Cerebellar nuclear complex (tissue), 1 donor: ENCODE measurements around the gene FNIP2.

Experiments used
- DNase-seq, 2 experiments: peaks; one replicate each; lab custom pipeline; 2025; lab: John Stamatoyannopoulos, UW

FNIP2 gene

DNA sequence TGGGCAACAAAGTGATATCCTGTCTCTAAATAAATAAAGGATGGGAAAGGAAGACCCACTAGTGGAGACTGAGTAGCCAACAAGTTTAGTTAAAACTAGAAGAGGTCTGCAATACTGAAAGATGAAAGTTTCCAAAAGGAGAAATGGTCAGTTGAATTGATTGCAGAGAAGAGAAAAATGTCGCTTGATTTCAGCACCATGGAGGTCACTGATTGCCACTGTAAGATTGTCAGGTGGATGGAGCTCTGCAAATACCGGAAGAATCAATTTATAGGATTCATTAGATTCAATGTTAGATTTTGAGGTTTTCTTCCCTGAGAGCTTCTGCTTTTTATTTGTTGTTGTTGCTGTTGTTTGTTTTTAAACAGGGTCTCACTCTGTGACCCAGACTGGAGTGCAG is 5.4 kb upstream of the FNIP2 start:
- DNase-seq = no peak

- no peak for DNase-seq
Observed at GRCh38 chr4:158766434-158767044, 2.3 kb upstream of the FNIP2 start.

DNA sequence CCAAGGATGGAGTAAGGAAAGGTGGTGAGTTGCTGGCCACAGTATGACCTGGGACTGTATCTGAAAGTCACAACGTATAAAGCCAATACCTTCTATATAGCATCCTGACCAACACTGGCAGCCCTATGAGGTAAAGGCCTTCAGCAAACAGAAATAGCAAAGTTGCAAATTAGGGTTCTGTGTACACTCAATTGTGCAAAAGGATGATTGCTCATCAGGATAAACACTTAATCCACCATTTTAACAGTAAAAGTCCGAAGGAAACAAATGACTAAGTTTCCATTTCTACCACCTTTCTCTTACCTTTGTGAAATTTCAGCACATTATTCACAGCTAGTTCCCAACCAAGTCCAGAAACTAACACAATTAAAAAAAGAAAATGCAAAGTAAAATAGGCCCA is 1.4 kb upstream of the FNIP2 start:
- DNase-seq = no peak

DNA sequence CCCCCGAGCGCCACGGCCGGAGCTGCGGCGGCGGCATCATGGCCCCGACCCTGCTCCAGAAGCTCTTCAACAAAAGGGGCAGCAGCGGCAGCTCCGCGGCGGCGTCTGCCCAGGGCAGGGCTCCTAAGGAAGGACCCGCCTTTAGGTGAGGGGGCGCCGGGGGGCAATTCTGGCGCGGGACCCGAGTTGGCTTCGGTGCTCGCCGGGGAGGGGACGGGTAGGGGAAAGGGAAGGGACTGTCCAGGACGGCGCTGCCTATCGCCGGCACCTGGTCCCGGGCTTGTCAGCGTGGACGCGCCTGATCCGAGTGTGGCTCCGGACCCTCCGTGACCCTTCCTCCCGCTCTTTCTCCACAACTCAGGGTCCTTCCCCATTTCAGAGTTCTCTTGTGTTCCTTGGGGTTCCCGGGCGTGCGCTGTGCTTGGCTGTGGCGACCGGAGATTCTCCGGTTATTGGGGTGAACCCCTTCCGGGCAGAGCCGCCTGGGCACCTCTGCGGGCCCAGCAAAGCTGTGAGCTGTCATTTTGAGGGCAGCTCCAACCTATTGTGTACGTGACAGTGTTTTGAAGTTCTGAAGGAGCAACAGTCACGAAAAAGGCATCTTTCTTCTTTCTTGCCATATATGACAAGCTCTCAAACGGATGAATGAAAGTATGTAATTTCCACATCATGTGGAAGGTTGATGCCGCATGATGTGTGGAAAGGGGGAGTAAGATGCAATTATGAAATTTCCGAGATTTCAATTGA is 522 bp downstream of the FNIP2 start:
- DNase-seq = no peak

GRCh38 chr4:158770671-158771070 is 1.8 kb downstream of the FNIP2 start:
- DNase-seq = no peak

GRCh38 chr4:158771776-158772175 is 3.0 kb downstream of the FNIP2 start:
- no peak for DNase-seq

- no peak for DNase-seq
Observed at GRCh38 chr4:158775091-158775651, 6.3 kb downstream of the FNIP2 start.

GRCh38 chr4:158776106-158776505 is 7.3 kb downstream of the FNIP2 start:
- no peak for DNase-seq

GRCh38 chr4:158777423-158778155 is 8.8 kb downstream of the FNIP2 start:
- no peak for DNase-seq

DNA sequence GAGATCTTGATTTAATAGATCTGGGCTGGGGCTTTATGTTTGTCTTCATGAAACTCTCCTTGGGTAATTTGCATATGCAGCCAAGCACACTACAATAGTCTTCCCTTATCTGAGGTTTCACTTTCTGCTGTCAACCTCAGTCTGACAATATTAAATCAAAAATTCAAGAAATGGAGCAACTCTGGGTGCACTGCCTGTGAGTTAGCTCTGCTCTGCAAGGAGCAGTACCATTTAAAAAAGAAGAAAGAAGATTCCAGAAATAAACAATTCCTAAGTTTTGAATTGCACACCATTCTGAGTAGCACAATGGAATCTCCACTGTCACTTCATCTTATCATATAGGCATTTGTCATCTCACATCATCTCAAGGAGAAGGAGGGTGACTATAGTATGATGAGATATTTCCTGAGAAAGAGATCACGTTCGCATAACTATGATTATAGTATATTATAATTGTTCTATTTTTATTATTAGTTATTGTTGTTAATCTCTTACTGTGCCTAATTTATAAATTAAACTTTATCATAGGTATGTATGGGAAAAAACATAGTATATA is 9.4 kb downstream of the FNIP2 start:
- no peak for DNase-seq

GRCh38 chr4:158778712-158779111 is 9.9 kb downstream of the FNIP2 start:
- DNase-seq = no peak

GRCh38 chr4:158781963-158782362 is 13.1 kb downstream of the FNIP2 start:
- DNase-seq = no peak

DNA sequence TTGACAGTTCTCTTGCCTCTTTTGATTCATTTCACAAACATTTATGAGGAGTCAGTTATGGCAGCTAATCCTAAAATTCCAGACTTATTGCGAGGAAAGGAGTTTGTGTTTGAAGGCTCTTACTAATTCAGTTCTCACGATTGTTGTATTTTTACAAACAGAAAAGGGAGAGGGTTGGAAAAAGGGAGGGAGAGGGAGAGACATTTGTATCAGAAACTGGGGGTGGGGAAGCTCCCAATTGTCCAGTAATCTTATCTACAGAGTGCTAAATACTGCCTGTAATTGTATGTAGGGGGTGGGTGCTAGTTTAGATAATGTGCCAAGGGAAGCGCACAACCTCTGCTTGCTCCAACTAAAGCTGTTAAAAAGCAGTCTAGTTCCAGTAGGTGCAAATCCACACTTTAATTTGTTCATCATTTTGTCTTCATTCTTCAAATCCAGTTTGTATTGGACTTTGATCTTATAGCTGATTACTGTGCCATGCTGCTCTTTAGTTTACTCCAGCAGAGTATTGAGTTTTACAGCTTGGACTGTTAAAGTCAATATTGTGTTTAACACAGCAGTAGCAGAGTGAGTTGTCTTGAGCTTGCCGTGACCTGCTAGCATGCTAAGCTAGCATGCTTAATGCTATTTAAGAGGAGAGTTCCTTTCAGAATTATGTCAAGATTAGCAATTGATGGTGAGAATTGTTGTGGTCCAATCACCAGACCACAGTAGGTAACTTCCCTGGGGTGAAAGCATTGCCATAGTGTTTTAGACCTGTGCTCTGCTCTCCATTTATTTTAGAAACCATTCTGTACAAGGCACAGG is 13.9 kb downstream of the FNIP2 start:
- DNase-seq = no peak

- DNase-seq = no peak
Observed at GRCh38 chr4:158783785-158784184, 15.0 kb downstream of the FNIP2 start.

- no peak for DNase-seq
Observed at GRCh38 chr4:158785718-158786117, 16.9 kb downstream of the FNIP2 start.

DNA sequence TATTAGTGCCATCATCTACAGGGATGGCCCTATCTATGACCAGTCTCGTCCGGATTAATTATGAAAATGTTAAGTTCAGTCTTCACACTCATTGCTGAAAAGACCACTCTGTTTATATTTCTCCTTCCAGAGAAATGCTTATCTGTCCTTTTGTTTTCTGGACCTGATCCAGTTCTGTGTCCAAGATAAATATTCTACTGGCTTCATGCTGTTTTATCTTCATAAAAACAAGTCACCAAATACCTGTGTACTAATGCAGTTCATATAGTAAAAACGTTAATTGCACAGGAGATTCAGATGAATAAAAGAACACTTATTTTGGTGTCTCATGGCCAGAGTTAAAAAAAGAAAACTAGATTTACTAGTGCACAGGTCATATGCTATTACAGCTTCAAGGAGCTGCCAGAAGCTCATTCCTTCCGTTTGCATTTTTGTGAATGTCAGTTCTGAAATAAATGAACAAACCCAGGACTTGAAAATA is 17.3 kb downstream of the FNIP2 start:
- DNase-seq = no peak

GRCh38 chr4:158786955-158787354 is 18.1 kb downstream of the FNIP2 start:
- no peak for DNase-seq

- no peak for DNase-seq
Observed at GRCh38 chr4:158787709-158788475, 19.1 kb downstream of the FNIP2 start.

DNA sequence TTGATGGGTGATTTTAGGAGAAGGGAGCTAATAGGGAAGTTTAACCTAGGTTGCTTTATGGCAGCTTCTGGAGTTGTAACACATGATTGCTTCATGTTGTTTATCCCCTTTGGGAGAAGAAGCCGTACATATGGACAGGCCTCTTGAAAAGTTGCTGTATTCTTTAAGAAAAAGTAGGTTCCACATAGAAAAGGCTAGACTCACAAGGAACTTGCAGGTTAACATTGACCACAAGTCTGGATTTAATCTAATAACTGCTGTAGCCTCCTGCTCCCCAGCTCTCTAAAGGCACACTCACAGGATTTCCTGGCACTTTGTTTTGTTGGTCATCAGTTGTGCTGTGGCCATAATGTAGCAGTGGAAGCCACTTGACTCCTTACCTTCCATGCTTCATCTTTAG is 19.7 kb downstream of the FNIP2 start:
- no peak for DNase-seq

- DNase-seq = no peak
Observed at GRCh38 chr4:158789853-158790252, 21.0 kb downstream of the FNIP2 start.

- DNase-seq = no peak
Observed at GRCh38 chr4:158793021-158793420, 24.2 kb downstream of the FNIP2 start.
